ENCODE data around the gene SLITRK1. TPM values are rescaled to one million over a fixed set of nuclear protein-coding genes. Genes with fewer than 3 reads are reported as not detected.

SLITRK1 gene
- total RNA-seq, 1 donor from 2014 or later = not detected

DNA sequence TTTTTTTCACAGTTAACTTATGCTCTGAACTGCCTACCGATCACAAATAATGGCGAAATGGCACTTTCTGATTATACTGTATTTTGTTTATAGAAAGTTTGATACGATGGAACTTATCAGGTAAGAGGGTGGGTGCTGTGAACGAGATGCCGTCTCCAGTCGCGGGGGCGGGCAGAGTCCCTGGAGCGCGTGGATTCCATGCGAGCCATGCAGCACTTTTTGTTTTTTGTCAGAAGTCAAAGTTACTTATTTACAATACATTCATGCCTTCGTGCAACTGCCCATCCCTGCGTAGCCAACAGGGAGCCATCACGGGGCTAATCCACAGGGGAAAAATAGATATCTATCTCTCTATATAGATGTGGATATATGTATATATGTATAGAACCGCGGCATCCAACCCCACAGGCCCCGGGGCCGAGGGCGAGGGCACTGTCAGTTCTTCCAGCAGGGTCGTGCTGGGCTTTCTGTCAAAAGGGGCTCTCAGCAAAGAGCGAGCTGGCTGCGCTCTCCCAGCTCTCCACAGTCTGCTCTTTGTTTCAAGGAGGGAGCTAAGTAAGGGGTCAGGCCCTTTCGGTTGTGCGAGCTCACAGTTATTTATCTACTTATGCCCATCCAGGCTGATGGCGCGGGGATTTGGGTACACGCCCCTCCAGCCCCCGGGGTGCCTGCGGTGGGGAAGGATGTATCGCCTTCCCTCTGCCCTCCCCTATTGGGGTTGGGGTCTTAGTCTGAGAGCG lies 3.4 kb downstream of the SLITRK1 start:
- TF ChIP-seq, protein P1, sequence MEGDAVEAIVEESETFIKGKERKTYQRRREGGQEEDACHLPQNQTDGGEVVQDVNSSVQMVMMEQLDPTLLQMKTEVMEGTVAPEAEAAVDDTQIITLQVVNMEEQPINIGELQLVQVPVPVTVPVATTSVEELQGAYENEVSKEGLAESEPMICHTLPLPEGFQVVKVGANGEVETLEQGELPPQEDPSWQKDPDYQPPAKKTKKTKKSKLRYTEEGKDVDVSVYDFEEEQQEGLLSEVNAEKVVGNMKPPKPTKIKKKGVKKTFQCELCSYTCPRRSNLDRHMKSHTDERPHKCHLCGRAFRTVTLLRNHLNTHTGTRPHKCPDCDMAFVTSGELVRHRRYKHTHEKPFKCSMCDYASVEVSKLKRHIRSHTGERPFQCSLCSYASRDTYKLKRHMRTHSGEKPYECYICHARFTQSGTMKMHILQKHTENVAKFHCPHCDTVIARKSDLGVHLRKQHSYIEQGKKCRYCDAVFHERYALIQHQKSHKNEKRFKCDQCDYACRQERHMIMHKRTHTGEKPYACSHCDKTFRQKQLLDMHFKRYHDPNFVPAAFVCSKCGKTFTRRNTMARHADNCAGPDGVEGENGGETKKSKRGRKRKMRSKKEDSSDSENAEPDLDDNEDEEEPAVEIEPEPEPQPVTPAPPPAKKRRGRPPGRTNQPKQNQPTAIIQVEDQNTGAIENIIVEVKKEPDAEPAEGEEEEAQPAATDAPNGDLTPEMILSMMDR (IDR thresholded peaks at IDR 0.05) = no peak
- Histone ChIP-seq H3K4me3 (no peak overlapping the region), H3K4me1 (no peaks in the 10 kb centered on the region), H3K9me3 (no peaks in the 10 kb centered on the region), H3K27ac (no peak overlapping the region), H3K27me3 (ENCODE audit: low read depth) (peaks cover 53% of the 10 kb centered on the region), H3K36me3 (no peaks in the 10 kb centered on the region)
- ATAC-seq (no peak), DNase-seq (no peak)
- intact Hi-C loops (cut with DNase I) = no loop called here

DNA sequence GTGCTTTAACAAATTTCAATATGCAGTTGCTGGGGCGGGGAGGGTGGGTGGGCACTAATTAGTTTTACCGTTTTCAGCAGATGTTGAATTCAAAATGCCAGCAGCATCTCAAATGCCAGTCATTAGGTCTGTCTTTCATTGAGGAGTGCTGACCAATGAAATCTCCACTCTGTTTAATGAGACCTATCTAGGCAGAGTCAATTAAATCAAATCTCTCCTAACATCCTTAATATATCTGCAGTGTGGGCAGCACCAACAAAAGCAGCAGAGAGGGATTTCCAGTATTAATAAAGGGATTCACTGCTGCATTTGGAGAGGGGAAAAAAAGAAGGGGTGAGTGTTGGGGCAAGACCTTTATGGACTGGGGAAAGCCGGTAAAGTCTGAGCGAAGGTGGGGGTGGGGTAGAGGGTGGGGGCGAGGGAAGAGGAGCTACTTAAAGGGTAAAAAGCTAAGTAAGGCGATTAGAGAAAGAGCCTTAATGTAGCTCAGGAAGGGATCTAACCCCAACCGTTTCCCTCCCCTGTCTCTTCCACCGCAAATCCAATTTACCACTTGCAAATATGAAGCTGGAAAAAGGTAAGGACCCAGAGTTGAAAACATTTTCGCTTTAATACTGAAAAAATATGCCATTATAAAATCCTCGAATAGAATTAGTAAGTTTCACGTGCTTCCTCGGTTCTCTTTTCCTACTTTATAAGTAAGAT lies 4.5 kb downstream of the SLITRK1 start:
- TF ChIP-seq, protein P1 (IDR thresholded peaks at IDR 0.05) = no peak
- Histone ChIP-seq H3K27ac (no peak overlapping the region), H3K9me3 (no peaks in the 10 kb centered on the region), H3K27me3 (ENCODE audit: low read depth) (peaks cover 47% of the 10 kb centered on the region), H3K4me3 (no peak overlapping the region), H3K36me3 (no peaks in the 10 kb centered on the region), H3K4me1 (no peaks in the 10 kb centered on the region)
- ATAC-seq (no peak), DNase-seq (no peak)
- intact Hi-C loops (cut with DNase I) = no loop called here

DNA sequence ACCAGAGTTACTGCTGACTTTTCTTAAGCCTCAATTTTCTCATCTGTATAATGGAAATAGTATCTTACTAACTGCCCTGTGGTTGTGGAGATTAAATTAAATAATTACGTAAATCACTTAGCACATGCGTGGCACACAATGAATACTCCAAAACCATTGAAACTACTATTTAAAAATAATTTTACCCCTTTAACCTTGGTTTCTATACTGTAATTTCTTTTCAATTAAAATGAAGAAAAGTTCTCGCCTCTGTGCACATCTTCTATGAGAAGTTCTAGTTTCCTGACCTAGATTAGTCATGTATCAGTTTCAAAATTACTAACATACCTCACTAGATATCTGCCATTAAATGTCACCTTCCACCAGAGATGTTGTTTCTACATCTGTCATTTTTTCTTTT lies 5.7 kb downstream of the SLITRK1 start:
- intact Hi-C loops (cut with DNase I) = no loop called here
- Histone ChIP-seq H3K27me3 (ENCODE audit: low read depth) (peaks cover 35% of the 10 kb centered on the region), H3K36me3 (no peaks in the 10 kb centered on the region), H3K27ac (no peak overlapping the region), H3K4me3 (no peak overlapping the region), H3K4me1 (no peaks in the 10 kb centered on the region), H3K9me3 (no peaks in the 10 kb centered on the region)
- TF ChIP-seq, protein P1 (IDR thresholded peaks at IDR 0.05) = no peak
- DNase-seq (no peak), ATAC-seq (no peak)

DNA sequence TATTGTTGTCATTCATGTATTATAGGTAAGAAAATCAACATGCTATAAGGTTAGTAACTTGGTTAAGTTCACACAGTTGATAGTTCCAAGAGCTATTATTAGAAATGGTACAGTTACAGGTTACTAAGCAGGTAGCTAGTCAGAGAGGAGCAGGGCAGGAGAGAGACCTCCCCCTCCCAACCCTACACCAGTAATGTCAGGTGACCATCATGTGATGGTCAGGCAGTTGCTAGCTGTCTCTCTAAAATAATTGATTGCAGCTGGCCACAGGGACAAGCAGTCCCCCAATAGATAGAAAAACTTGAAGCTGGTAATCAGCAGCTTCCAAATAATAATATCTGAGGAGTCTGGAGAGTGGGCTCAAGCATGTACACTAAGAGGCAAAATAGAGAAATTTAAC lies 14.6 kb downstream of the SLITRK1 start:
- intact Hi-C loops (cut with DNase I) = no loop called here
- Histone ChIP-seq H3K9me3 (no peaks in the 10 kb centered on the region), H3K36me3 (no peaks in the 10 kb centered on the region), H3K27me3 (ENCODE audit: low read depth) (no peaks in the 10 kb centered on the region), H3K27ac (no peak overlapping the region), H3K4me1 (no peaks in the 10 kb centered on the region), H3K4me3 (no peak overlapping the region)
- DNase-seq = no peak
- TF ChIP-seq, protein P1 (IDR thresholded peaks at IDR 0.05) = no peak
- ATAC-seq = no peak

DNA sequence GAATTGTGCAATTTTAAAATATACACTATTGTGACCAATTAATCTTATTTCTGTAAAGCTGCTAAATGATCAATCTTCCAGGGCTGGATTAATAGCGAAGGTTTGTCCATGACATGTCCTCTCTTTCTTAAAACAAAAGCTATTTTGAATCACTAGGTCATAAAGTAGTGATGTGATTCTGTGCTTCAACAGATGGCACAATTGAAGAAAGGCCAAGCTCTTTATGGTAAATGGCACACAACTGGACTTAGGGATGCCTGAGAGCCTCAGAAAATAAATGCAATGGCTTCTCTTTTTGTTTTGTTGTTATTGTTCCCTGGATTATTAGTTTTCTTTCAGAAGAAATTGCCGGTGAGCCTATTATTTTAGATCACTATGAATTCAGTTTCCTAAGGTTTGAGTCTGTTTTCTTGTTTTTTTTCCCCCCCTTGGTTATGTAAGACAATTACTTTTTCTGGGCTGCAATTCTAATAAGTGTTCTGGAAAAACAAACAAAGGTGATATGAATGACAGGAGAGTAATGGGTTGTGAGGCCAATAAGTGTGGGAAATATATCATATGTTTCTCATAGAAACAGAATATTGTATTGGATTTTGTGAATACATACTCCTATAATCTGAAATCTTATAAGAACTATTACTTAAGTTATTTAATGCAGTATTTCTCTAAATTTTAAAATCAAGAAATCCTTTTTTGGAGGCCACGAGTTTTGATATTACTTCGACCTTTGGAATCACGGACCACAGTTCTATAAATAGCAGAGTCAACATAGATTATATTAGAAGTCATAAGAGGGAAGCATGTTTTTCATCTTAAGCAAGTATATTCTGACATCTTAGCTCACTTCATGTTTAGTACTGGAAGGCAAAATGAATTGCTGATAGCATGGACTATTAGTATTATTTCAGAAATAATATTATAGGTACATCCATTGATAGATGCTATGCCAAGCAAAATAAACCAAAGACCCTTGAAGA lies 16.8 kb downstream of the SLITRK1 start:
- Histone ChIP-seq H3K36me3 (no peaks in the 10 kb centered on the region), H3K27ac (no peak overlapping the region), H3K4me1 (no peaks in the 10 kb centered on the region), H3K4me3 (no peak overlapping the region), H3K27me3 (ENCODE audit: low read depth) (no peaks in the 10 kb centered on the region), H3K9me3 (no peaks in the 10 kb centered on the region)
- intact Hi-C loops (cut with DNase I) = no loop called here
- DNase-seq (no peak), ATAC-seq (no peak)
- TF ChIP-seq, protein P1 (IDR thresholded peaks at IDR 0.05) = no peak
